PC-9 (cell line): ENCODE measurements around the gene XRCC2. TPM values are rescaled to one million over a fixed set of nuclear protein-coding genes. Genes with fewer than 3 reads are reported as not detected.
"Not testable (repeated sequence)": the region's sequence is repeated elsewhere in the genome, so short reads cannot be mapped to it uniquely, and the experiment has no call there.

Experiments
- BruUV-seq: library from RNA; stranded (reverse); fragments of 400-500 nt; replicated peaks from 2 replicates; lab custom pipeline; 2021; lab: Mats Ljungman, UMichigan
- CTCF ChIA-PET: fragments of 300-600 bp; sonication (Branson Sonifier 250); formaldehyde crosslinking; loops from one replicate; lab custom pipeline; 2022; ENCODE audit warnings: antibody characterized with exemption; lab: Charles Lee
- POLR2A ChIA-PET: fragments of 300-600 bp; sonication (Branson Sonifier 250); formaldehyde crosslinking; loops from one replicate; lab custom pipeline; 2022; ENCODE audit warnings: antibody characterized with exemption; ENCODE audit not compliant: unreplicated experiment; lab: Charles Lee
- DNase-seq, 2 experiments: peaks; one replicate each; pipeline versions ENCODE4 v3.0.0 to v3.0.0-alpha.2; 2015 to 2022; ENCODE audit warnings: mixed read lengths in 1 of 2
- H2AFZ ChIP-seq: fragments of 200-600 bp; sonication (generic); 2 replicates; pipeline ENCODE4 v1.8.1; 2017; ENCODE audit warnings: antibody characterized with exemption
- H3F3A ChIP-seq: fragments of 200-600 bp; sonication (generic); 2 replicates; pipeline ENCODE4 v1.8.1; 2017; ENCODE audit warnings: antibody characterized with exemption, mild to moderate bottlenecking, low read depth; ENCODE audit not compliant: insufficient read depth
- H3K27ac ChIP-seq: fragments of 200-600 bp; sonication (generic); 2 replicates; pipeline ENCODE4 v1.6.1; 2016; ENCODE audit warnings: mixed run types
- H3K27me3 ChIP-seq: fragments of 200-600 bp; sonication (generic); 2 replicates; pipeline ENCODE4 v1.6.1; 2016; ENCODE audit warnings: low read depth, mixed run types; ENCODE audit not compliant: insufficient read depth
- H3K36me3 ChIP-seq: fragments of 200-600 bp; sonication (generic); 2 replicates; pipeline ENCODE4 v1.6.1; 2016; ENCODE audit warnings: low read depth, mixed run types
- H3K4me1 ChIP-seq: fragments of 200-600 bp; sonication (generic); replicated peaks from 2 replicates; pipeline ENCODE4 v1.6.1; 2016; ENCODE audit warnings: mixed run types; ENCODE audit not compliant: insufficient read depth
- H3K4me2 ChIP-seq: fragments of 200-600 bp; sonication (generic); 2 replicates; pipeline ENCODE4 v1.6.1; 2017; ENCODE audit warnings: mixed run types
- H3K4me3 ChIP-seq: fragments of 200-600 bp; sonication (generic); 2 replicates; pipeline ENCODE4 v1.6.1; 2016; ENCODE audit warnings: mixed run types
- H3K79me2 ChIP-seq: fragments of 200-600 bp; sonication (generic); 2 replicates; pipeline ENCODE4 v1.6.1; 2017; ENCODE audit warnings: low read depth, mixed run types
- H3K9me2 ChIP-seq: fragments of 200-600 bp; sonication (generic); 2 replicates; pipeline ENCODE4 v1.8.1; 2017; ENCODE audit warnings: mild to moderate bottlenecking; ENCODE audit not compliant: insufficient read depth
- H3K9me3 ChIP-seq: fragments of 200-600 bp; sonication (generic); 2 replicates; pipeline ENCODE4 v1.8.1; 2016; ENCODE audit warnings: low read depth; ENCODE audit not compliant: insufficient read depth
- H4K20me1 ChIP-seq: fragments of 200-600 bp; sonication (generic); 2 replicates; pipeline ENCODE4 v1.8.1; 2017; ENCODE audit not compliant: insufficient read depth
- CTCF ChIP-seq: fragments of 200-600 bp; sonication (generic); conservative IDR thresholded peaks from 2 replicates; pipeline ENCODE4 v1.6.1; 2017; ENCODE audit warnings: mixed run types, antibody characterized with exemption, mild to moderate bottlenecking, moderate library complexity
- EZH2 ChIP-seq: fragments of 200-600 bp; sonication (generic); IDR thresholded peaks from 2 replicates; pipeline ENCODE4 v1.8.0; 2017; ENCODE audit warnings: antibody characterized with exemption, low read depth
- intact Hi-C: fragments of 100-400 bp; cut with micrococcal nuclease; formaldehyde crosslinking; loops from one replicate; pipeline ENCODE4 v1.10.0; 2022; ENCODE audit not compliant: unreplicated experiment
- total RNA-seq: library from RNA; stranded (reverse); gene quantifications from 2 replicates; pipeline ENCODE4 v1.2.3, GENCODE V29; 2021

XRCC2 gene
- total RNA-seq, 1 experiment from 2014 or later, result 25.0 TPM

DNA sequence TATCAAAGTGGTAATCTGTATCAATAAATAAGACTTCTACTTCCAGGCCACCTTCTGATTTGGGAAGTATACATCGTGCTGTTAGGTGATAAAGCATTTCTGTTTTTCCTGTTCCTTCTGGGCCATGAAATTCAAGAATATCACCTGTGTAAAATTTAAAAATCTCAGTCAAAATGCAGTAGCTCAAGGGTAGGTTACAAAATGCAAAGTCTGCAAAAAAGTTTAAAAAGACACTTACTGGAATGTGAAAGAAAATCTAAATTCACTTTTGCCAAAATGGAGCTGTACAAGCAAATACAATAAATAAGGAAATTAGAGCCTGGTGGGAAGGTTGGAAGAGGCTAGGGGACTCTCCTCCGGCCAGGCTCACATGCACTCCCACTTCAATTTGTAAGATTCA, 26.7 kb downstream of the XRCC2 start:
- Histone ChIP-seq H3K9me3 (no peaks in the 10 kb centered on the region), H3F3A (peaks cover 5% of the 10 kb centered on the region; the same call in 1 of the 2 replicates), H3K27ac (no peak overlapping the region), H3K27me3 (no peaks in the 10 kb centered on the region), H4K20me1 (no peaks in the 10 kb centered on the region), H3K4me3 (no peak overlapping the region), H3K9me2 (no peaks in the 10 kb centered on the region), H3K36me3 (peaks cover 22% of the 10 kb centered on the region; the same call in 1 of the 2 replicates), H3K4me1 (no peaks in the 10 kb centered on the region), H3K79me2 (no peaks in the 10 kb centered on the region), H3K4me2 (no peak overlapping the region), H2AFZ (no peak overlapping the region)
- ChIA-PET CTCF (no interaction called here), POLR2A (no interaction called here)
- TF ChIP-seq EZH2, result no peak
- TF ChIP-seq CTCF, result no peak
- no peak for DNase-seq
- intact Hi-C loops, result no loop called here
- BruUV-seq, result no TSS peak

DNA sequence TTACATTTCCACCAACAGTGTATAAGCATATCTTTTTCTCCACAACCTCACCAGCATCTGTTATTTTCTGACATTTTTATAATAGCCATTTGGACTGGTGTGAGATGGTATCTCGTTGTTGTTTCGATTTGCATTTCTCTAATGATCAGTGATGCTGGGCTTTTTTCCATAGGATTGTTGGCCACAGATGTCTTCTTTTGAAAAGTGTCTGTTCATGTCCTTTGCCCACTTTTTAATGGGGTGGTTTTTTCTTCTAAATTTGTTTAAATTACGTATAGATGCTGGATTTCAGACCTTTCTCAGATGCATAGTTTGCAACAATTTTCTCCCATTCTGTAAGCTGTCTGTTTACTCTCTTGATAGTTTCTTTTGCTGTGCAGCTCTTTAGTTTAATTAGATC, 28.9 kb downstream of the XRCC2 start:
- BruUV-seq, result no TSS peak
- peaks cover 22% of the 10 kb centered on the region; the same call in 1 of the 2 replicates for H3K36me3 ChIP-seq
- TF ChIP-seq CTCF, result no peak
- TF ChIP-seq EZH2, result no peak
- H3K4me2 ChIP-seq, result no peak overlapping the region
- H3K9me3 ChIP-seq, result no peaks in the 10 kb centered on the region
- no peak overlapping the region for H3K4me3 ChIP-seq
- intact Hi-C loops, result no loop called here
- H3K27me3 ChIP-seq, result no peaks in the 10 kb centered on the region
- no peaks in the 10 kb centered on the region for H3K79me2 ChIP-seq
- ChIA-PET CTCF (no interaction called here), POLR2A (no interaction called here)
- H3K4me1 ChIP-seq, result no peaks in the 10 kb centered on the region
- H3K27ac ChIP-seq, result no peak overlapping the region
- peaks cover 6% of the 10 kb centered on the region; the same call in 1 of the 2 replicates for H3F3A ChIP-seq
- H3K9me2 ChIP-seq, result no peaks in the 10 kb centered on the region
- H4K20me1 ChIP-seq, result no peaks in the 10 kb centered on the region
- H2AFZ ChIP-seq, result no peak overlapping the region
- DNase-seq, result no peak

GRCh38 chr7:152646579-152646978, 29.4 kb downstream of the XRCC2 start:
- H3K4me2 ChIP-seq, H4K20me1 ChIP-seq, CTCF ChIA-PET, H3K79me2 ChIP-seq, H3K4me1 ChIP-seq, DNase-seq, H2AFZ ChIP-seq, H3K27ac ChIP-seq, intact Hi-C loops, H3K4me3 ChIP-seq, POLR2A ChIA-PET, H3F3A ChIP-seq, H3K9me2 ChIP-seq, H3K9me3 ChIP-seq, H3K27me3 ChIP-seq: not testable (repeated sequence)
- TSS peak; percentile 13 for BruUV-seq
- peaks cover 22% of the 10 kb centered on the region; the same call in 1 of the 2 replicates for H3K36me3 ChIP-seq
